Measurements from ENCODE around the gene CEMIP.

CEMIP gene

DNA sequence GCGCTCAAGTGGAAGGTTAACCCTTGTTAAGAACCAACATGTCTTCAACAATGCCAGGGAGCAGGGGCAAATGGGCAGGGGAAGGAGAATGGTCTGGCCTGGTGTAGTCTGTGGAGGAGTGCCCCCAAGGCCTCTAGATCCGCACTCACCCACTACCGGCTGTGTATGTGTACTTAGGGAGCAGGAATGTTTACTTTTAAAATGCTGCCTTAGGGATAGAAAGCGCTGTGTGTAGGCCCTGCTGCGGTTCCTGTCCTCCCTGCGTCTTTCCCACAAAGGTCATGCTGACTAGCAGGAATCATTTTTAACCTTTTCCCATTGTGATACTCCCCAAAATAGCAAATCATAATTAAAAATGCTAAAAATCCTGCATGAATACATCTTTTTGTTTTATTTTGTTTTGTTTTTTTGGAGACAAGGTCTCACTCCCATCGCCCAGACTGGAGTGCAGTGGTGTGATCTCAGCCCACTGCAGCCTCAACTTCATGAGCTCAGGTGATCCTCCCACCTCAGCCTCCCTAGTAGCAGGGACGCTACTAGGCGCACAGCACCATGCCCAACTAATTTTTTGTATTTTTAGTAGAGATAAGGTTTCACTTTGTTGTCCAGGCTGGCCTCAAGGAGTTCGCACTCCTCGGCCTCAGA, 35.9 kb upstream of the CEMIP start:
- no peak overlapping the region for H3K27ac ChIP-seq
- TF ChIP-seq Cebpa-rat (IDR thresholded peaks at IDR 0.05), result no peak
- H3K36me3 ChIP-seq, result peaks cover 40% of the 10 kb centered on the region
- no peaks in the 10 kb centered on the region for H3K27me3 ChIP-seq
- H4K20me1 ChIP-seq, result peaks cover 66% of the 10 kb centered on the region
- no peak overlapping the region for H3K9ac ChIP-seq
- H3K9me3 ChIP-seq, result peaks cover 21% of the 10 kb centered on the region
- H3K4me2 ChIP-seq, result no peak overlapping the region
- H3K4me3 ChIP-seq, result no peak overlapping the region
- no peaks in the 10 kb centered on the region for H3K4me1 ChIP-seq

DNA sequence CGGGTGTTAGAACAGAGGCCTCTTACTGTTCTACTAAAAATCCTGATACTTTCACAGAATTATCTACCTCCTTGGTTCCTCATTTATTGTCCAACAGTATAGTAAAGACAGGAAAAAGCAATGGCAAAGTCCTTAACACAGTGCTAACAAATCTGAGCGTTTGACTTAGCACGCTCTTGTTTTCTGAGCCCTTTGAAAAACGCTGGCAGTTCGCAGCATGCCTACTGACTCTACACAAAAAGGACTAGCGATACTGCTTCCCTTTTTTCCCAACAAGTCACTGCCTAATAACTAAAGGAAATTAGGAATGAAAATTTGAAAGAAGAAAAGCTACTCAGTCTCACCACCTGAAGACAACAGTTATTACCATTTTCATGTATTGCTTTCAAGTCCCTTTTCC, 34.8 kb upstream of the CEMIP start:
- H3K4me1 ChIP-seq, result no peaks in the 10 kb centered on the region
- H3K27ac ChIP-seq, result no peak overlapping the region
- no peak overlapping the region for H3K9ac ChIP-seq
- H3K36me3 ChIP-seq, result peaks cover 35% of the 10 kb centered on the region
- H3K9me3 ChIP-seq, result peaks cover 18% of the 10 kb centered on the region
- peaks cover 67% of the 10 kb centered on the region for H4K20me1 ChIP-seq
- no peak for TF ChIP-seq Cebpa-rat (IDR thresholded peaks at IDR 0.05)
- no peaks in the 10 kb centered on the region for H3K27me3 ChIP-seq
- no peak overlapping the region for H3K4me3 ChIP-seq
- H3K4me2 ChIP-seq, result no peak overlapping the region

DNA sequence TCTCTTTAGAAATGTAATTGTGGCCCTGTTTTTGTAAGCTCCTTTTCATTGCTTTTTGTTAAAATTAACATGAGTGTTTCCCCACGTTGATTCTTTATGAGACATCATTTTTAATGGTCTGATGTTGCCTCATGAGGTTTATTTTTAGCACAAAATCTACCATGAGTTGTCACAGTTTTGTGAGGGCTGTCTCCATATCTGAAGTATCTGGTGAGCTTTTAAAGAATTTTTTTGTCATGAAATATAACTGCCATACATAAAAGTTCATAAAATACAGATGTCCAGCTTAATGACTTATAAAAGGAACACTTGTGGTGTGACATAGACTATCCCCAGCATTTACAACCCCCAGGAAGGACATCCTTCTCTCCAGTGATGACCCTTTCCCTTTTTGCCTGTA, 34.3 kb upstream of the CEMIP start:
- TF ChIP-seq Cebpa-rat (IDR thresholded peaks at IDR 0.05), result no peak
- no peaks in the 10 kb centered on the region for H3K4me1 ChIP-seq
- H3K27me3 ChIP-seq, result no peaks in the 10 kb centered on the region
- H3K4me2 ChIP-seq, result no peak overlapping the region
- H3K36me3 ChIP-seq, result peaks cover 36% of the 10 kb centered on the region
- peaks cover 63% of the 10 kb centered on the region for H4K20me1 ChIP-seq
- peaks cover 18% of the 10 kb centered on the region for H3K9me3 ChIP-seq
- no peak overlapping the region for H3K9ac ChIP-seq
- no peak overlapping the region for H3K4me3 ChIP-seq
- H3K27ac ChIP-seq, result no peak overlapping the region

DNA sequence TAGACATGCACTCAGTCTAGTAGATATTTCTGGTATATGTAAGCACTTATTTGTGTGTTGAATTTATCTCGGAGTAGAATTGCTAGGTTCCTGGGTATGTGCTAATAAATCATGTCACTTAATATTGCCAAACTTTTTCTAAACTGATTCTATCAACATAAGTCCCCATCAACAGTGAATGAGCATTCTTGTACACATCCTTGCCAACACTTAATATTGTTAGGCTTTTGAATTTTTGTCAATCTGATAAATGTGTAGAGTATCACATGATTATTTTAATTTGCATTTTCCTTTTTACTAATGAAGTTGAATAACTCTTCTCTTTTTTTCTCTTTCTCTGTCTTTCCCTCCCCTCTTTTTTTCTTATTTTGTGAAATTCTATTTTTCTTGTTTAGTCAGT, 33.3 kb upstream of the CEMIP start:
- Histone ChIP-seq H3K9me3 (peaks cover 18% of the 10 kb centered on the region), H3K4me2 (no peak overlapping the region), H3K27ac (no peak overlapping the region), H3K9ac (no peak overlapping the region), H3K36me3 (peaks cover 39% of the 10 kb centered on the region), H3K4me1 (no peaks in the 10 kb centered on the region), H4K20me1 (peaks cover 53% of the 10 kb centered on the region), H3K27me3 (no peaks in the 10 kb centered on the region), H3K4me3 (no peak overlapping the region)
- TF ChIP-seq Cebpa-rat (IDR thresholded peaks at IDR 0.05), result no peak

DNA sequence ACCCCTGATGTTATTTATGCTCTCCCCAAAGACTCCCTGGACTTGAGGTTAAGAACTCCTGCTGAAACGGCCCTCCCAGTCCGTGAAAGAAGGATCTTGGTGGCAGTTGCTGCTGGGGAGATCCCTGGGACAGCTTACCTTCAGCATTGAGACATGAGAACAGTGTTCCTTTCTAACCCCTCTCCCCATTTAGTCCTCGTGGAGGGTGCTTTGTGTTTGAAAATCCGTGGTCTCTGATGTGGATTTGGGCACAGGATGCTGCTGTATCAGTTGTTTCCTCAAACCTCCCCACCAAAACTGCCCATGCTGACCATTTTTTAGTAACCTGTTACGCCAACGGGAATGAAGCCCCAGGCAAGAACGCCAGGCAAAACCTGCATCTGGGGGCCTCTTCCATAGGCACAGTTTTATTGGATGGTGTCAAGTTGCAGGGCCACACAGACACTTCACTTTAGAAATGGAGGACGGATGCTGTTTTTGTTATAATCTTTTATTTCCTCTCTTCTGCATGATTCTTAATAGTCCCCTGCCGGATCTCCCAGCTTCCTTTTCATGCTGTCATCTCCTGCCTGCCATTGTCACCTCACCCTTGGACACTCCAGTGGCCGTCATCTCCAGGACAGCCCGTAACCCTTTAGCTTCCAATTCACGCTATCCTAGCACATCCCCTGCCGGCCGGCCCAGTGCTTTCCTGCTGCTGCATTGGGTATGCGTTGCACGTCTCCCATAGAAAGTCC, 31.7 kb upstream of the CEMIP start:
- peaks cover 18% of the 10 kb centered on the region for H3K9me3 ChIP-seq
- peaks cover 41% of the 10 kb centered on the region for H4K20me1 ChIP-seq
- TF ChIP-seq Cebpa-rat (IDR thresholded peaks at IDR 0.05), result no peak
- H3K27me3 ChIP-seq, result no peaks in the 10 kb centered on the region
- no peak overlapping the region for H3K4me3 ChIP-seq
- peaks cover 46% of the 10 kb centered on the region for H3K36me3 ChIP-seq
- no peak overlapping the region for H3K9ac ChIP-seq
- no peak overlapping the region for H3K4me2 ChIP-seq
- no peak overlapping the region for H3K27ac ChIP-seq
- H3K4me1 ChIP-seq, result no peaks in the 10 kb centered on the region

DNA sequence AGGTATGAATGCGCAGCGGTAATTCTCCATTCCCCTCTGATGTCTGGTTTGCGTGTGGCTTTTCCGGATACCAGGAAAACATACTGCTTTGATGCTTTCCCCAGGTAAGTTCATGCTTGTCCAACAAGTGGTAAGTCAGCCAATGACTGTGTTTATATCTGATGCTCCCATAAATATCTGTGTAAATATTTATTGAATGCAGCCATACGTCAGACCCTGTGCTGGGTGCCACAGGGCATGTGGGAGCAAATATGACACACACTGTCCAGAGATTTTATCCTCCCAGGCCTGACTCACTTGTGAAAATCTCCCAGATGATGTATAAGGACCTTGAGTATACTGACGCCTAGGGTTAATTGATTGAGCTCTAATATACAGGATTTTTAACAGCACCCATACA, 29.6 kb upstream of the CEMIP start:
- H3K9ac ChIP-seq, result no peak overlapping the region
- H3K4me3 ChIP-seq, result no peak overlapping the region
- H3K36me3 ChIP-seq, result peaks cover 63% of the 10 kb centered on the region
- no peak overlapping the region for H3K27ac ChIP-seq
- H3K27me3 ChIP-seq, result no peaks in the 10 kb centered on the region
- peaks cover 18% of the 10 kb centered on the region for H3K9me3 ChIP-seq
- H3K4me2 ChIP-seq, result no peak overlapping the region
- no peak for TF ChIP-seq Cebpa-rat (IDR thresholded peaks at IDR 0.05)
- no peaks in the 10 kb centered on the region for H3K4me1 ChIP-seq
- peaks cover 27% of the 10 kb centered on the region for H4K20me1 ChIP-seq

DNA sequence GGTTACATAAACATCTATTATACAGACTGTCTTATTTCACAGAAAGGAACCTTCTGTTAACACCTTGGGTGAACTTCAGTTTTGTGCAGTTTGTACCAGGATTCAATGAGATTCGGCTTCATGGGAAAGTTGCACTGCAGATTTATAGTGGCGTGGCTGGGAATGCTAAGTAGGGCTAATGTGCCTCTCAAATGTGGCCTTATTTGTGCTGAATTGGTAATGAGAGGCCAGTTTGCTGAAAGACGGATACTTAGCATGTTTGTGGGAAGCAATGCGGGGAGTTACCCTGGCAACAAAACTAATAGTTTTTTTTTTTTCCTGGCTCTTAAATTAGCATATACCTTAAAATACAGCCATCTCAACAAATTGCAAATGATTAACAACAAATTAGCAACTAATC, 28.6 kb upstream of the CEMIP start:
- H3K4me1 ChIP-seq, result no peaks in the 10 kb centered on the region
- H3K9ac ChIP-seq, result no peak overlapping the region
- peaks cover 11% of the 10 kb centered on the region for H3K9me3 ChIP-seq
- H3K36me3 ChIP-seq, result peaks cover 63% of the 10 kb centered on the region
- TF ChIP-seq Cebpa-rat (IDR thresholded peaks at IDR 0.05), result no peak
- no peak overlapping the region for H3K27ac ChIP-seq
- no peaks in the 10 kb centered on the region for H3K27me3 ChIP-seq
- peaks cover 27% of the 10 kb centered on the region for H4K20me1 ChIP-seq
- no peak overlapping the region for H3K4me2 ChIP-seq
- no peak overlapping the region for H3K4me3 ChIP-seq

DNA sequence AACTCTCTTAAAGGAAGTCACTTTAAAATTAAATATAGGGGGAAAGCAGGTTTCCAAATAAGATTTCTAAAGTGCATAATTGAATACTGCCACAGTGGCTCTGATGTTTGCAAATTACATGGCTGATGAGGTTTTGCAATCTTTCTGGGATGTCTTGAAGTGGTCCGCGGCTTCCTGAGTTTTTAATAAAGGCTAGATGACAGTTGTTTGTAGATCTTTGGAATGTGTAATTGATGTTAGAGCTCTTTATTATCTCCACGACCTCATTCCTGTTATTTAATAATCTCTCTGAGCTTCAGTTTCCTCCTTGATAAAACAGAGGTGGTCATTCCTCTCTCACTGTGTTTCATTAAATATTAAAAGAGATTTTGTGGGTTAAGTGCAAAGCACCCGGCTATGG, 27.0 kb upstream of the CEMIP start:
- Histone ChIP-seq H3K4me1 (no peaks in the 10 kb centered on the region), H3K4me2 (no peak overlapping the region), H4K20me1 (peaks cover 18% of the 10 kb centered on the region), H3K9me3 (no peaks in the 10 kb centered on the region), H3K36me3 (peaks cover 66% of the 10 kb centered on the region), H3K9ac (no peak overlapping the region), H3K27ac (no peak overlapping the region), H3K27me3 (no peaks in the 10 kb centered on the region), H3K4me3 (no peak overlapping the region)
- TF ChIP-seq Cebpa-rat (IDR thresholded peaks at IDR 0.05), result no peak

DNA sequence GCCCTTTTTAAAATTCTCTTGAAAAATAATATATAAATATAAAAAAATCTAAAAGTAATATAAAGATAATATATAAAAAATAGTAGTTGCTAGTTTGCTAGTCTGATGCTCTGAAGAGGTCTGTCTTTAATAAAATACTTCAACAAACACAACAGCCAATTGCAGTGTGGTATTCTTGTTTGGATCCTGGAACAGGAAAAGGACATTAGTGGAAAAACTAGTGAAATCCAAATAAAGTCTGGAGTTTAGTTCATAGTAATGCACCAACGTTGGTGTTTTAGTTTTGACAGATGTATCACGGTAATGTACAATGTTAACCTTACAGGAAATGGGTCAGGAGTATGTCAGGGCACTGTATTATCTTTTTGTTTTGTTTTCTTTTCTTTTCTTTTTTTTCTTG, 26.0 kb upstream of the CEMIP start:
- H3K4me2 ChIP-seq, result no peak overlapping the region
- H3K27me3 ChIP-seq, result no peaks in the 10 kb centered on the region
- no peak for TF ChIP-seq Cebpa-rat (IDR thresholded peaks at IDR 0.05)
- H3K36me3 ChIP-seq, result peaks cover 61% of the 10 kb centered on the region
- H4K20me1 ChIP-seq, result peaks cover 9% of the 10 kb centered on the region; the same call in 1 of the 2 replicates
- no peak overlapping the region for H3K27ac ChIP-seq
- H3K9me3 ChIP-seq, result no peaks in the 10 kb centered on the region
- H3K4me1 ChIP-seq, result no peaks in the 10 kb centered on the region
- H3K9ac ChIP-seq, result no peak overlapping the region
- H3K4me3 ChIP-seq, result no peak overlapping the region

DNA sequence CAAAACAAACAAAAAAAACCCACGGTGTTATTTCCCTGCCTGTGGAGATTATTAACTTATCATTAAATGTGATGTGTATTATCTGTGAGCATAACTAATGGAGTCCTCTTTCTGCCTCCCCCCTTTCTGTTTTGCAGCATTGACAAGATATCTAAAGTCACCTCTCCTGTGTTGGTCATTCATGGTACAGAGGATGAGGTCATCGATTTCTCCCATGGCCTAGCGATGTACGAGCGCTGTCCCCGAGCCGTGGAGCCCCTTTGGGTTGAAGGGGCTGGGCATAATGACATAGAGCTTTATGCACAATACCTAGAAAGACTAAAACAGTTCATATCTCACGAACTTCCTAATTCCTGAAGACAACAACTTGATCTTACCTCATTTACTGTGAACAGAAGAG, 25.2 kb upstream of the CEMIP start:
- H3K4me2 ChIP-seq, result no peak overlapping the region
- H3K4me1 ChIP-seq, result no peaks in the 10 kb centered on the region
- H3K27me3 ChIP-seq, result no peaks in the 10 kb centered on the region
- H3K9ac ChIP-seq, result no peak overlapping the region
- no peak overlapping the region for H3K4me3 ChIP-seq
- H3K9me3 ChIP-seq, result no peaks in the 10 kb centered on the region
- H4K20me1 ChIP-seq, result 0 out of 2 replicates have a peak, but pooled peaks cover 3% of the 10 kb centered on the region
- no peak for TF ChIP-seq Cebpa-rat (IDR thresholded peaks at IDR 0.05)
- H3K27ac ChIP-seq, result no peak overlapping the region
- peaks cover 57% of the 10 kb centered on the region for H3K36me3 ChIP-seq
